ENCODE results near the gene SETDB2.

SETDB2 gene

GRCh38 chr13:49536144-49536873, 92.2 kb downstream of the SETDB2 start:
- TF ChIP-seq CTCF (IDR thresholded peaks at IDR 0.05): no peak

GRCh38 chr13:49538404-49538803, 94.3 kb downstream of the SETDB2 start:
- no peak for TF ChIP-seq CTCF (IDR thresholded peaks at IDR 0.05)

- TF ChIP-seq CTCF (IDR thresholded peaks at IDR 0.05): no peak
Observed at GRCh38 chr13:49539313-49539712, 95.2 kb downstream of the SETDB2 start.

GRCh38 chr13:49539746-49540145, 95.7 kb downstream of the SETDB2 start:
- no peak for TF ChIP-seq CTCF (IDR thresholded peaks at IDR 0.05)

GRCh38 chr13:49540552-49540951, 96.5 kb downstream of the SETDB2 start:
- TF ChIP-seq CTCF (IDR thresholded peaks at IDR 0.05): no peak

- no peak for TF ChIP-seq CTCF (IDR thresholded peaks at IDR 0.05)
Observed at GRCh38 chr13:49543656-49544055, 99.6 kb downstream of the SETDB2 start.
